Stimulated activated CD4-positive, alpha-beta T cell treated with anti-CD3 and anti-CD28 coated beads, Interleukin-1b, Interleukin-23, amount 100 ng/mL, for 4 hours (primary cell): Measurements from ENCODE around the gene DUSP5.

Source experiments
- DNase-seq, 2 donors: peaks; one replicate each; pipeline ENCODE4 v3.0.0-alpha.2; 2020; ENCODE audit warnings: low read depth in 2 of 2

The DUSP5 gene

DNA sequence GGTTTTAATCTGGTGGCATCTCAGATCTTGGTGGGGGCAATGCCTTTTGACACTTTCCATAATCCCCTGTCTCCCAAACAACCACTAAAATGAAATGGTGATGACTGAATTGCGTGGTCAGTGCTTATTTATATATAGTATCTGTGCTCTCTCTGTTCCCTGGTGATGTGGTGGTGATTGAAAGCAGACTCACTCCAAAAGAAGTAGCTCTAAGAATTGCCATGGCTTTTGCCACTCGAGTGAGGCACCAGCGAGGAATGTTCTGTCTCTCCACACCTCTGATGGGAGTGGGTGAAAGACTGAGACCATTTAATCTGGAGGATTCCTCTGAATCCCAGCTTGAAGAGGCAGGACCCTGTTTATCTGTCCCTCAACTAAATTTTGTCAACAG is 2.8 kb downstream of the DUSP5 start:
- no peak for DNase-seq

DNA sequence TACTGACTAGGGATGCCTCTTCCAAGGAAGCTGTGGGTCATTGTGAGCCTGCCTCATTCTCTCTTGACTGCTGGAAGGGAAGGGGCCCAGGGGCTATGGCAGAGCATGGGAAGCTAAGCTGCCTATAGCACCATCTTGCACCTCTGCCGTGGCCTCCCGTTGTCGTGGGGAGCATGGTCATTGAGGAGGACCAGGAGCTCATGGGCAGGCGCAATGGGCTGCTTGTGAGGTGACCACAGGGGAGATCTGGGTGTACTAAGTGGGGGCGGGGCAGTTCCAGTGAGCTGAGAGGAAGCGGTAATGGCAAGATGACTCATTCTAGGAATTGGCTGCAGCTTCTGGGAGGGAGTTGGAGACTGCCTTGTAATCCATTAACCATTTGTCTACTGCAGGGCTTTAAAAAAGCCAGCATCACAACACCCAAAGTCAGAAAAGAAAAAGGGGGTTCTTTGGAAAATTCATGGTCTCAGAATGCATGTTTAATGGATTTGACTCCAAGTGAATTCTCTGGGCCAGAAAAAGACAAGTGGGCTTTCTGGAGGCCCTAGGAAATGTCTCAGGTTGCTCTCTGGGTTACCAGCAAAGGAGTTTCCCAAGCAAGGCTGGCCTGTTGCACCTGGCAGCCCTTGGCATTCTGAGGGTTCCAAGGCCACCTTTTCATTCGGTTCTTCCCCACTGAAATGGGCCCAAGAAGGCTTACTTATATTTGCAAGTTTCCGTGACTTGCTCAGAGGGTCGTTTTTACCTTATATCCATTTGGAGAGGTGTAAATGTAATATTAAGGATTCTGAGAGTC is 3.6 kb downstream of the DUSP5 start:
- peak; percentile 38 to 45 for DNase-seq

- no peak for DNase-seq
Observed at GRCh38 chr10:110502072-110502845, 4.6 kb downstream of the DUSP5 start.

DNA sequence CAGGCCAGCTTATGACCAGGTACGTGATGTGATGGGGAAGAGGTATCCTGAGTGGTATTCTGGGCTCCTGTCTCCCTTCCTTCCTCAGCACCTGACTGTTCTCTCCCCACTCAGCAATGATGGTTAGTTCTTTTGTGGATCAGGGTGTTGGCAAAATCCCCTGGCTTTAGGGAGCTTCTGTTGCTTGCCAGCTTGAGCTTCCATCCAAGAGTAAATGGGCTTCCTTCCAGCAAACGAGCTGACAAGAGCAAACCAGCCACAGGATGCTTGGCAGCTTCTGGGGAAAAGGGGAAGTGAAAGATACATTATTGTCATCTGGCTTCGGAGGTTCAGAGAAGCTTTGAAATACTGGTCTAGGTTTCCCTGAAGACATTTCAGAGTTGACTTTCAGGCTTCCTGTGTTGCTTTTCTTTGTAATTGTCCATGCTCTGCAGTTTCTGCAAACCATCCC is 5.2 kb downstream of the DUSP5 start:
- no peak for DNase-seq

- DNase-seq = no peak
Observed at GRCh38 chr10:110503528-110504110, 5.9 kb downstream of the DUSP5 start.

DNA sequence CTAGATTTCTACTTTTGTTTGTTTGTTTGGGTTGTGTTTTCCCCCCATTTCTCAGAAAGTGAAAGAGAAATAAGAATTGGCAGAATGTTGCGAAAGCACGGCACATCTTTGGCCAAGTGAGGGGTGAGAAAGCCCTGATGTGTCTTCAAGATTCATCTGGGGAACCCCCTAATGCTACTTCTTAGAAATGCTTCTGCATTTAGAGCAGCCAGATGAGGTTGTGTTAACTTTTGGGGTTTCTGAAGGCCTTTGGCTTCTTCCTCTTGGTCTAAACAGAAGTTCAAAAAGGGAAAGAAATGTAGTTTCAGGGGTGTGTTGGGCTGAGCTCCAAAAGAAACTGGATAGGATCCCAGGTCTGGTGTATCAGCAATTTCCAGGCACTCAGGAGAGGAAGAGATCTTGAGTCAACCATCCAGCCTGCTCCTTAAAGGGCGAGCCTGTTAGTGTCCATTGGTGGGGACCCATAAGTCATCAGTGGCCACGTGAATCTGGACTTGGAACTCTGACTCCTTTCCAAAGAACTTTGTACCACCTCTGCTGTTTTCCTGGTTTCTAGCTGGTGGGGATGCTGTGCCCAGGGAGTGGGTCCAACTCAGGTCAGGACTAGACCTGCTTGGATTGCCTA is 6.5 kb downstream of the DUSP5 start:
- peak in 1 of 2 donors; percentile 52 for DNase-seq

GRCh38 chr10:110505130-110505770 is 7.5 kb downstream of the DUSP5 start:
- no peak for DNase-seq

GRCh38 chr10:110506448-110506847 is 8.7 kb downstream of the DUSP5 start:
- no peak for DNase-seq

DNA sequence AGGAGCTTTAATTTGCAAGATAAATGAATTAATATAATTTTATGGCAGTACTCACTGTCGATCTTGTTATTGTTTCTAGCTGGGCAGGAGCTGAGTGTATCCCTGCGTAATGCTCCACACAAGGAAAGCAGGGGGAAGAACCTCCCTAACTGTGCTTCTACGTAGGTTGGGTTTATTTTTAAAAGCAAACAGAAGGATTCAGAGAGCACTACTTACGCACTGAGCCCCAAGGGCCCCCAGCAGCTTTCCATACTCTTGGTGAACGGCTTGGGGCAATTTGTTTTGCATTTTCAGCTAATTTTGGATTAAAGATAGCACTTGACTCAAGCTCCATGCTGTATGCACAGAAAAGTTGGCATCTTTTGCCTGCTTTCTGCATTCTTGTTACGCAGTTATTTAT is 9.6 kb downstream of the DUSP5 start:
- DNase-seq = no peak

DNA sequence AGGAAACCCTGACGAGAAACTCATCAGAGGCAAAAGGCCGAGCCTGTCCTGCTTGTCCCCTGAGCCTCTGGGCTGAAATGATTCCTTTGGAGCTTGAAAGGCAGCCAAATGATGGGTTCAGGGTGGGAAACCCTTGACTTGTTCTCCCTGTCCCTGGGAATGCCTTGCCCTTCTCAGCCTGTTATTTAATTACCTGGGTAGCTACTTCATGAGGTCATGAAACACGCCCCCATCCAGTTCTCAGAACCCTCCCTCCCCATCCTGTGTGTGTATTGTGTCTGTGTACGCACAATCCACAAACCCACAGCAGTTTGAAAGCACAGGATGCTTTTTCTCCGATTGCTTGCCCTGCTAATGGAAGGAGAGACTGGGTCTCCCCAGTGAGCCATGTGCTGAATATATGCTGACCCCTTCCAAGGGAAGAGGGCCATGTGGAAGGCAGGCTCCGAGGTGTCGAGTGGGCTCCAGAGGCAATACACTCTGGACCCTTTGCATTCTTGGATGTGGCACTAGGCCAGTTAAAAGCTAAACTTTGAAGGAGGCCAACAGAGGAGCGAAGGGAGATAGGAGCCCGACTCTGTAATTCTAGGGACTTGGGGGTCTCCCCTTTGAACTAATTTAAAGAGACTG is 10.6 kb downstream of the DUSP5 start:
- DNase-seq = no peak

- no peak for DNase-seq
Observed at GRCh38 chr10:110508806-110509544, 11.3 kb downstream of the DUSP5 start.

GRCh38 chr10:110509560-110509959 is 11.9 kb downstream of the DUSP5 start:
- DNase-seq = no peak

- DNase-seq = no peak
Observed at GRCh38 chr10:110510086-110510485, 12.4 kb downstream of the DUSP5 start.

DNA sequence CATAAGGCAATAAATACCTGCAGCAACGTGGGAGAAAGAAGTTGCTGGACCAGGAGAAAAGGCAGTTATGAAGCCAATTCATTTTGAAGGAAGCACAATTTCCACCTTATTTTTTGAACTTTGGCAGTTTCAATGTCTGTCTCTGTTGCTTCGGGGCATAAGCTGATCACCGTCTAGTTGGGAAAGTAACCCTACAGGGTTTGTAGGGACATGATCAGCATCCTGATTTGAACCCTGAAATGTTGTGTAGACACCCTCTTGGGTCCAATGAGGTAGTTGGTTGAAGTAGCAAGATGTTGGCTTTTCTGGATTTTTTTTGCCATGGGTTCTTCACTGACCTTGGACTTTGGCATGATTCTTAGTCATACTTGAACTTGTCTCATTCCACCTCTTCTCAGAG is 13.0 kb downstream of the DUSP5 start:
- no peak for DNase-seq

DNA sequence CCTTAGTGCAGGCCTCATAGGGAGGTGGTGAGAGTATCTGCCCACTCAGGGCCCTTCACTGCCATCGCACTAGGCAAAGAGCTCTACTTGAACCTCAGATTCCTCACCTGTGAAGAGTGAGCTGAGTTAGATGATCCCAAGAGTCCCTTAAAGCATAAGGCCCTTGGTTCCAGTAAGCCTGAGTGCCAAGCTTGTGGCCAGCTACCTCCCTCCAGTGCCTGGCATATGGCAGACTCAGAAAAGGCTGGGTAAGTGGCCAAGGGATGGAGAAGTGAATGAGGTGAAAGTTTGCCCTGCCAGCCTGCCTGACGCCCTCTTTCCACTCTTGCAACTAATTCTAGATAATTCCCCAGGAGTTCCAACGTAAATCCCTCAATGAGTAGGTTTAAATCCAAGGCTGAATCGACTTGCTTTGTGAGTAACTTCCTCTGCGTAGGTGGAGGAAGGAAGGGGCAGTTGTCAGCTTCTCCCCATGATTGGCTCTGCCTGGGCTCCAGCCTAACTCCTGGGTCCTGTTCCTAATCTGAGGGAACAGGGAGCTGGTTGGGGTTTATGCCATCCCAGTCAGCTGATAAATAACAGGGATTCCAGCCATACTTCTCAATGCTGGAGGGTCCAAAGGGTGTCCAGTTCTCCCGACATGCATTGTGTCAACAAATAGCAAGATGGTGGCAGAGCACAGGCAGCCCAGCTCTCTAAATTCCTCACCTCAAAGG is 14.2 kb downstream of the DUSP5 start:
- DNase-seq = no peak

DNA sequence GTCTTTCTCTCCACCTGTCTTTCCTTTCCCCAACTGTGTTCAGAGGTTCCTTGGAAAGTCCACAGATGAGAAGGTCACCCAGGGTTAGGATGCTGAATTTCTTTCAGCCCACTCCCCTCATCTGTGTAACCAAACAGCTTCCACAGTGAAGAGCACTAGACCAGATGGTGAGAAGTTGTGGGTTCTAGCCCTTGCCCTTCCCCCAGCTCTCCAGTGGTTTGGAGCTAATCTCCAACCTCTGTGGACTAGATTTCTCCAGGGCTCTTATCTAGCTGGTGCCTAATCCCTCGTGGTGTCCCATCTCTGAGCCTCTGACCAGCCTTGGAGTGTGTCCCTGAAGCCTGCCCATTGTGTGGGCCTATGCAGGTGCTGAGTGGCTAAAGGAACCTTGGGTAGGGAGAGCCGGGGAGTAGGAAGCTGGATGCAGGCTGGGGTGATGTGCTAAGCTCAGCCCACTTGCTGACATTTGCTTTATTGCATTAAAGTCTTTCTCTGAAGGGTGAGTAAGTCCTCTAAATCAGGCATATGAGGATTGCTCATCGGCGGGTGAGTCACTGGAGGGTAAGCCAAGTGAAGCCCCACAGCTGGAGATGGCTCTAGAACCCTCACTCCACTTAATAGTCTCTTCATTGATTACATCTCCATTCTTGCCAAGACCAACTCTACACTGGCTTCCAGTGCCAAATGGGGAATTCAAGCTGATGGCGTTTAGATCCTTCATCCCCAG is 14.9 kb downstream of the DUSP5 start:
- DNase-seq = peak; percentile 32 to 55

DNA sequence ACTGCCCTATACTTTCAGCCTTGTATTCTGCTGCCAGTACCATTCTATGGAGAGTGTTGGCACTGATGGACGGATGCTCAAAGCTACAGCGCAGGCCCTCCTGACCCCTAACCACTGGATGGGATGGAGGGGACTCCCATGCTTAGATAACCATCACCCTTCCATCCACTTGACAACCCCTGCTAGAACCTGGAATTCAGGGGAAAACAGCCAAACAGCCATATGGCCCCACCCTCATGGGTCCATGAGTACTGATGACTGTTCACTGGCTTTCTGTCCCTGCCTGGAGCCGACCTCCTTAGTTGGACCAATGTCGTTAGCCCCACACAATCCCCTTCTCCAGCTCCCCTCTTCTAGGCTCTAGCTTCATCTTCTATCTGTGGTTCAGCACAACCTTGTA is 16.2 kb downstream of the DUSP5 start:
- no peak for DNase-seq

DNA sequence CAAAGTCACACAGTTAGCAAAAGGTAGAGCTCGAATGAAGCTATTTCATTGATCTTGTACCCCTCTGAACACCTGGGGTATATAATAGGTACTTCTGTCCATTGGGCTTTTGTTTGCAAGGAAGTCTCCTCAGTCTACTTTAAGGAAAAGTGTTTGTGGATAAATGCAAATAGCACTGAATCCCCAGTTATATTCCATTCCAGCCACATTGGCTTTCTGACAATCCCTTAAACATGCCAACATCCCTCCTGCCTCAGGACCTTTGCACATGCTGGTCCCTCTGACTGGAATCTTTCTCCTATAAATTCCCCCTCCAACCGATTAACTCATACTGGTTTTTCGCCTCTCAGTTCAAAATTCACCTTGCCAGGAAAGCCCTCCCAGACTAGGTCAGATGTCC is 17.1 kb downstream of the DUSP5 start:
- DNase-seq = no peak

- no peak for DNase-seq
Observed at GRCh38 chr10:110516815-110517492, 19.2 kb downstream of the DUSP5 start.
